K562 treated with DMSO at 1 percent for 12 hours (cell line): ENCODE results near the gene RPL21. TPM values are rescaled to one million over a fixed set of nuclear protein-coding genes. Genes with fewer than 3 reads are reported as not detected.

Experiments
- total RNA-seq: library from RNA; unstranded; fragments of 300-600 nt; gene quantifications from 2 replicates; pipeline ENCODE4 v1.2.3, GENCODE V29; 2022; ENCODE audit not compliant: insufficient read depth

Gene RPL21
- 1,558 and 1,907 TPM in 2 replicates for total RNA-seq

DNA sequence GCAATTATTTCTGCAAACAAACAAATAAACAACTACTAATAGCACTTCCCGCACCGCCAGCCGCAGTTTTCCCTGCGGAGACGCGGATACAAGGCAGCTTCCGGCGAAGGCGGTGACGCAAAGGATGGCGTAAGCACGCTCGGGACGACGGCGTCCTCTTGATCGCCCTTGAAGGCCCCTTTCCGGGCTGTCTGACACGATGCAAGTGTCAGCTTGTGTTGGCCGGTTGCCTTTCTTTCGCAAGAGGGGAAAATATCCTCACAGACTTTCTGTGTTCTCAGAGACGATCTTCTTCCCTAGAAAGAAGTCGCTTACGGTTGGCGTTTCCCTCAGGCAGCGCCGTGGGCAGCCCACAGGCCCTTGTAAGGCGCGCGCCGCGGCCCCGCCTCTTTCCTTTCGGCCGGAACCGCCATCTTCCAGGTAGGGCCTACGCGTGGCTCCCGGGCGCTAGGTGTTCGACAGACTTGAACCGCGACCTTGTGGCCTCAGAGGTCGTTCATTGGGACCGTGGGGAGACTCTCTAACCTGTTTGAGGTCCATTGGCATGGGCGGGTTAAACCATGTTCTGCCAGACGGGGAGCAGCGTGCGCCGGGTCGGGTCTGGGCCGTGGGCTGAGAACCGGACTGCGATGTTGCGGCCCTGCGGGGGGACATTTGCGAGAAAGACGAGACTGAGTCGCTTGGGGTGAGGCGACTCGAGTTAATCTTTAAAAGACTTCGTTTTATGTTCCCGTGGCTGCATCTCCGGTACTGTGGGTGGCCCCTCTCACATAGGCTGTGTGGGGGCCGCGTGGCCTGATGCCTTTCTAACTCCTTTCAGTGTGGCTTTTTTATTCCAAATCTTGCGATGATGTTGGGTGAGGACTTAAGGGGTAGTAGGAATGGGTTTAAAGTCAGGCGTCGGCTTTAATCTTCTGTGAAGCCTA is at the start of gene RPL21:
Gene RPL21, plus strand, starts transcription at position 393 of the 926 bp plus-strand sequence. CDS start 2,219 bp downstream, outside the sequence.

DNA sequence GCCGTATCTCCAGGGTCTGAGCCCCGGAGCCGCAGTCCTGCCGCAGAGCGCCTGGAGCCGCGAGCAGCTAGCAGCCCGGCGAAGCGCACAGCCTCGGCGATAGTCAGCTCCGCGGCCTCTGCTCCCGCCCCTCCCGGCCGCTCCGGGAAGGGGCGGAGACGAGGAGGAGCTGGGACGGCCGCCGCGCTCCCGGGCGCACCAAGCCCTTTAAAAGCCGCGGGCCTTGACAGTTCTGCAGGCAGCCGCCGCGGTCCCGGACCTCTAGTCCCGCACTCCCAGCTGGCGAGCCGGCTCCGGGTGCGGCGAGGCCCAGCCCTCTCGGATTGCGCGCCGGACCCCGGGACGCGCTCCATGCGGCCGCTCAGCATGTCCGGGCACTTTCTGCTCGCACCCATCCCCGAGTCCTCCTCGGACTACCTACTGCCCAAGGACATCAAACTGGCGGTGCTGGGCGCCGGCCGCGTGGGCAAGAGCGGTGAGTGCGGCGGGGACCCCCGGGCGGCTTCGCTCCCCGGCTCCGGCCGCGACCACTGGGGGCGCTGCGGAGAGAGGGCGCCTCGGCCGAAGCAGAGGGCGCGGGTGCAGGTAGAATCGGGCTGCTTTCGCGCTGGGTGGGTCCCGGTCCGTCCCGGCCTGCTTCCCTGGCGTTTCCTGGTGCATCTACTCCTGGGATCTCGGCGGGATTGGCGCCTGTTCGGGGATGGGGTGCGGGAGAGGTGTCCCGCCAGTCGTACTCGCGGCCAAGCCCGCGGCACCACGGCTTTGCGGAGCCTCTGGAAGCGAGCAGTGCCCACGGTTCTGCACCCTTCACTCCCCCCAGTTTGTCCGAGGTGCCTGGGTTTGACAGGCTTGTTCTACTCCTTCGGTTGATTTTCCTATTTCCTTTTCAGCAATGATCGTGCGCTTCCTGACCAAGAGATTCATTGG is 19.5 kb downstream of the RPL21 start, which contains the start of gene RASL11A:
Gene RASL11A, plus strand, starts transcription at position 237 of the 927 bp plus-strand sequence. Its CDS starts 115 bp downstream, at position 352.

Other genes starting within 250 kb of the RPL21 start
- 4.1 and 12.8 TPM in 2 replicates for gene USP12, start 79.7 kb upstream of the RPL21 start, total RNA-seq
- gene RASL11A, start 19.3 kb downstream of the RPL21 start, total RNA-seq = 1.0 and 2.6 TPM in 2 replicates
- 70.5 and 81.6 TPM in 2 replicates for gene GTF3A, start 173.1 kb downstream of the RPL21 start, total RNA-seq
- gene MTIF3, start 199.0 kb downstream of the RPL21 start, total RNA-seq = 27.0 and 38.1 TPM in 2 replicates